Panc1 (cell line): ENCODE results near the gene RAB3GAP2.
"Not testable (repeated sequence)": the region's sequence is repeated elsewhere in the genome, so short reads cannot be mapped to it uniquely, and the experiment has no call there.

ENCODE experiments used
- POLR2AphosphoS5 ChIP-seq: IDR thresholded peaks from 2 replicates; pipeline ENCODE4 v1.6.1; 2012; ENCODE audit warnings: mild to moderate bottlenecking, low read depth, low read length, moderate library complexity
- TF ChIP-seq, protein P1 (sequence below): fragments of 450-650 bp; IDR thresholded peaks from 2 replicates; pipeline ENCODE4 v1.5.1; 2017; ENCODE audit warnings: mild to moderate bottlenecking
- TF ChIP-seq, protein P2 (sequence below), 2 experiments: IDR thresholded peaks; 2 replicates each; pipeline ENCODE4 v1.6.1; 2011 to 2012; ENCODE audit warnings: low read depth in 2 of 2, control low read depth in 1 of 2, low read length in 1 of 2, mild to moderate bottlenecking in 1 of 2, moderate library complexity in 1 of 2; ENCODE audit not compliant: insufficient read depth in 1 of 2

DNA sequence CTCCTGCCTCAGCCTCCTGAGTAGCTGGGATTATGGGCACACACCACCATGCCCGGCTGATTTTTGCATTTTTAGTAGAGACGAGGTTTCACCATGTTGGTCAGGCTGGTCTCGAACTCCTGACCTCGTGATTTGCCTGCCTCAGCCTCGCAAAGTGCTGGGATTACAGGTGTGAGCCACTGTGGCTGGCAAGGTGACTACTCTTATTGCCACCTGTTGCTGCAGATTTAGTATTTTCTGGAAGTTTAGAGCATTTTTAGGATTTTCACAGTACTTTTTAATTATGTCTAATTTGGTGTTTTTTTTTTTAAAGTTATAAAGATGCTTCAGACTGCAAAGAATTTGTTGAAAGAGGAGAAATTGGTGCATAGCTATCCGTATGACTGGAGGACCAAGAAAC is 161.8 kb downstream of the RAB3GAP2 start:
- TF ChIP-seq, protein P1, sequence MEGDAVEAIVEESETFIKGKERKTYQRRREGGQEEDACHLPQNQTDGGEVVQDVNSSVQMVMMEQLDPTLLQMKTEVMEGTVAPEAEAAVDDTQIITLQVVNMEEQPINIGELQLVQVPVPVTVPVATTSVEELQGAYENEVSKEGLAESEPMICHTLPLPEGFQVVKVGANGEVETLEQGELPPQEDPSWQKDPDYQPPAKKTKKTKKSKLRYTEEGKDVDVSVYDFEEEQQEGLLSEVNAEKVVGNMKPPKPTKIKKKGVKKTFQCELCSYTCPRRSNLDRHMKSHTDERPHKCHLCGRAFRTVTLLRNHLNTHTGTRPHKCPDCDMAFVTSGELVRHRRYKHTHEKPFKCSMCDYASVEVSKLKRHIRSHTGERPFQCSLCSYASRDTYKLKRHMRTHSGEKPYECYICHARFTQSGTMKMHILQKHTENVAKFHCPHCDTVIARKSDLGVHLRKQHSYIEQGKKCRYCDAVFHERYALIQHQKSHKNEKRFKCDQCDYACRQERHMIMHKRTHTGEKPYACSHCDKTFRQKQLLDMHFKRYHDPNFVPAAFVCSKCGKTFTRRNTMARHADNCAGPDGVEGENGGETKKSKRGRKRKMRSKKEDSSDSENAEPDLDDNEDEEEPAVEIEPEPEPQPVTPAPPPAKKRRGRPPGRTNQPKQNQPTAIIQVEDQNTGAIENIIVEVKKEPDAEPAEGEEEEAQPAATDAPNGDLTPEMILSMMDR, result not testable (repeated sequence)
- TF ChIP-seq, protein P2, sequence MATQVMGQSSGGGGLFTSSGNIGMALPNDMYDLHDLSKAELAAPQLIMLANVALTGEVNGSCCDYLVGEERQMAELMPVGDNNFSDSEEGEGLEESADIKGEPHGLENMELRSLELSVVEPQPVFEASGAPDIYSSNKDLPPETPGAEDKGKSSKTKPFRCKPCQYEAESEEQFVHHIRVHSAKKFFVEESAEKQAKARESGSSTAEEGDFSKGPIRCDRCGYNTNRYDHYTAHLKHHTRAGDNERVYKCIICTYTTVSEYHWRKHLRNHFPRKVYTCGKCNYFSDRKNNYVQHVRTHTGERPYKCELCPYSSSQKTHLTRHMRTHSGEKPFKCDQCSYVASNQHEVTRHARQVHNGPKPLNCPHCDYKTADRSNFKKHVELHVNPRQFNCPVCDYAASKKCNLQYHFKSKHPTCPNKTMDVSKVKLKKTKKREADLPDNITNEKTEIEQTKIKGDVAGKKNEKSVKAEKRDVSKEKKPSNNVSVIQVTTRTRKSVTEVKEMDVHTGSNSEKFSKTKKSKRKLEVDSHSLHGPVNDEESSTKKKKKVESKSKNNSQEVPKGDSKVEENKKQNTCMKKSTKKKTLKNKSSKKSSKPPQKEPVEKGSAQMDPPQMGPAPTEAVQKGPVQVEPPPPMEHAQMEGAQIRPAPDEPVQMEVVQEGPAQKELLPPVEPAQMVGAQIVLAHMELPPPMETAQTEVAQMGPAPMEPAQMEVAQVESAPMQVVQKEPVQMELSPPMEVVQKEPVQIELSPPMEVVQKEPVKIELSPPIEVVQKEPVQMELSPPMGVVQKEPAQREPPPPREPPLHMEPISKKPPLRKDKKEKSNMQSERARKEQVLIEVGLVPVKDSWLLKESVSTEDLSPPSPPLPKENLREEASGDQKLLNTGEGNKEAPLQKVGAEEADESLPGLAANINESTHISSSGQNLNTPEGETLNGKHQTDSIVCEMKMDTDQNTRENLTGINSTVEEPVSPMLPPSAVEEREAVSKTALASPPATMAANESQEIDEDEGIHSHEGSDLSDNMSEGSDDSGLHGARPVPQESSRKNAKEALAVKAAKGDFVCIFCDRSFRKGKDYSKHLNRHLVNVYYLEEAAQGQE (IDR thresholded peaks at IDR 0.05; ENCODE audit: insufficient read depth in 1 of 2, low read depth in 2 of 2, low read length in 1 of 2), result not testable (repeated sequence)
- not testable (repeated sequence) for TF ChIP-seq POLR2AphosphoS5
